Gastroesophageal sphincter (tissue), 4 donors: ENCODE data around the gene TSPYL2. TPM values are rescaled to one million over a fixed set of nuclear protein-coding genes. Genes with fewer than 3 reads are reported as not detected.

Source experiments
- ATAC-seq: fragments of 150-250 bp; one replicate; pipeline ENCODE4 v1.9.1; 2016; ENCODE audit warnings: mild to moderate bottlenecking, moderate library complexity
- H3K27ac ChIP-seq, 4 donors: fragments of 200-600 bp; sonication (generic) in 3 of 4; 1 replicate in 3 of 4; 2 replicates in 1 of 4; pipeline ENCODE4 v1.5.1; 2016 to 2019
- H3K27me3 ChIP-seq: fragments of 200-600 bp; sonication (generic); one replicate; pipeline ENCODE4 v1.5.1; 2019
- H3K36me3 ChIP-seq, 2 donors: fragments of 200-600 bp; sonication (generic); one replicate each; pipeline ENCODE4 v1.5.1; 2019; ENCODE audit warnings: control low read depth in 1 of 2
- H3K4me1 ChIP-seq, 3 donors: fragments of 200-600 bp; sonication (generic); 1 replicate in 2 of 3; 2 replicates in 1 of 3; pipeline ENCODE4 v1.5.1; 2016 to 2019; ENCODE audit warnings: control low read depth in 2 of 3
- H3K4me3 ChIP-seq, 2 donors: fragments of 200-600 bp; sonication (generic); one replicate each; pipeline ENCODE4 v1.5.1; 2019; ENCODE audit warnings: mild to moderate bottlenecking in 1 of 2, moderate library complexity in 1 of 2
- H3K9me3 ChIP-seq, 3 donors: fragments of 200-600 bp; sonication (generic); one replicate each; pipeline ENCODE4 v1.5.1; 2017 to 2019; ENCODE audit warnings: control low read depth in 2 of 3
- CTCF ChIP-seq, 4 experiments: fragments of 200-600 bp in 2 of 4; fragments of 450-650 bp in 2 of 4; sonication (generic) in 1 of 4; IDR thresholded peaks; one replicate each; pipeline ENCODE4 v1.5.1; 2017 to 2019; ENCODE audit warnings: antibody characterized with exemption in 4 of 4, mild to moderate bottlenecking in 2 of 4, moderate library complexity in 2 of 4
- EP300 ChIP-seq: sonication (generic); formaldehyde crosslinking; IDR thresholded peaks from one replicate; pipeline ENCODE4 v1.6.1; 2017; ENCODE audit warnings: antibody characterized with exemption, mild to moderate bottlenecking
- POLR2A ChIP-seq, 2 donors: fragments of 450-650 bp; IDR thresholded peaks; one replicate each; pipeline ENCODE4 v1.6.1; 2017; ENCODE audit warnings: antibody characterized with exemption in 2 of 2, mild to moderate bottlenecking in 2 of 2, moderate library complexity in 1 of 2
- POLR2AphosphoS5 ChIP-seq: sonication (generic); formaldehyde crosslinking; IDR thresholded peaks from one replicate; pipeline ENCODE4 v1.6.1; 2017; ENCODE audit warnings: antibody characterized with exemption
- WGBS, 2 donors: methylation state at CpG; one replicate each; pipeline ENCODE4 v1.1.5; 2018; ENCODE audit warnings: low coverage in 1 of 2; 5-methylcytosine and 5-hydroxymethylcytosine counted together
- total RNA-seq, 4 donors: library from RNA; depleted of rRNA; stranded (reverse); fragments of >200 nt; gene quantifications; one replicate each; pipeline ENCODE4 v1.1.0, GENCODE V29; 2016

Gene TSPYL2
- total RNA-seq, 4 donors from 2014 or later: 40.5 to 156 (median 89.8) TPM

GRCh38 chrX:53072418-53073114, 9.6 kb upstream of the TSPYL2 start:
- TF ChIP-seq POLR2AphosphoS5 (no peak), EP300 (no peak), CTCF (IDR thresholded peaks at IDR 0.05) (no peak), POLR2A (IDR thresholded peaks at IDR 0.05) (no peak)
- peak overlapping the region in 1 of 2 donors; percentile 44 for H3K4me3 ChIP-seq

GRCh38 chrX:53073115-53073586, 9.0 kb upstream of the TSPYL2 start:
- ATAC-seq: peak; percentile 46
- no peak for TF ChIP-seq POLR2AphosphoS5
- TF ChIP-seq CTCF (IDR thresholded peaks at IDR 0.05): no peak
- no peak for TF ChIP-seq POLR2A (IDR thresholded peaks at IDR 0.05)
- no peak for TF ChIP-seq EP300
- 77% methylated on average over 3 of the region's 6 CpGs; no CpG with 5 or more reads in 1 of the 2 donors for WGBS, 2 donors

More at GRCh38 chrX:53072418-53073114, 9.6 kb upstream of the TSPYL2 start:
- peaks cover 0 to 15% (median 0%) of the 10 kb centered on the region in 3 donors for H3K4me1 ChIP-seq
- H3K27ac ChIP-seq: peak overlapping the region; percentile 66 to 87 (median 82)
- no peaks in the 10 kb centered on the region for H3K36me3 ChIP-seq
- WGBS, 2 donors: 10 to 21% methylated on average over 2 of the region's 9 CpGs
- H3K9me3 ChIP-seq: no peaks in the 10 kb centered on the region
- ATAC-seq: no peak
- no peaks in the 10 kb centered on the region for H3K27me3 ChIP-seq

DNA sequence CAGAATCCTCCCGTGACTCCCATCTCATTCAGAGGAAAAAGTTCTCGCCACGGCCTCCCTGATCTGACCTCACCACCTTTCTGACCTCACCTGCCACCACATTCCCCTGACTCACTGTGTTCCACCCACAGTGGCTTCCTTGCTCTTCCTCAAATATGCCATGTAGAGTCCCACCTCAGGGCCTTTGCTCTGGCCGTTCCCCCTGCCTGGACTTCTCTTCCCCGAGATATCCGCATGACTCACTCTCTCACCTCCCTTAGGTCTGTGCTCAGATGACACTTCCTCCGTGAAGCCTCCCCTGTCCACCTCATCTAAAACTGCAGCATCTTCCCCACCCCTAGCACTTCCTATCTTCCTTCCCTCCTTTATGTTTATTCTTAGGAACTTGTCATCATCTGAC, 7.2 kb upstream of the TSPYL2 start:
- H3K4me3 ChIP-seq: no peak overlapping the region
- H3K27me3 ChIP-seq: no peaks in the 10 kb centered on the region
- peaks cover 0 to 15% (median 0%) of the 10 kb centered on the region in 3 donors for H3K4me1 ChIP-seq
- no peak for TF ChIP-seq EP300
- TF ChIP-seq POLR2A (IDR thresholded peaks at IDR 0.05): no peak
- TF ChIP-seq POLR2AphosphoS5: no peak
- no peak for TF ChIP-seq CTCF (IDR thresholded peaks at IDR 0.05)
- H3K27ac ChIP-seq: no peak overlapping the region
- no peaks in the 10 kb centered on the region for H3K9me3 ChIP-seq
- no peak for ATAC-seq
- WGBS, 2 donors: 68 to 87% methylated on average over 4 to 7 of the region's 7 CpGs
- H3K36me3 ChIP-seq: no peaks in the 10 kb centered on the region

More at GRCh38 chrX:53073115-53073586, 9.0 kb upstream of the TSPYL2 start:
- Histone ChIP-seq H3K27me3 (no peaks in the 10 kb centered on the region), H3K4me1 (peaks cover 0 to 15% (median 0%) of the 10 kb centered on the region in 3 donors), H3K9me3 (no peaks in the 10 kb centered on the region), H3K36me3 (no peaks in the 10 kb centered on the region), H3K27ac (peak overlapping the region; percentile 66 to 87 (median 82)), H3K4me3 (no peak overlapping the region)

DNA sequence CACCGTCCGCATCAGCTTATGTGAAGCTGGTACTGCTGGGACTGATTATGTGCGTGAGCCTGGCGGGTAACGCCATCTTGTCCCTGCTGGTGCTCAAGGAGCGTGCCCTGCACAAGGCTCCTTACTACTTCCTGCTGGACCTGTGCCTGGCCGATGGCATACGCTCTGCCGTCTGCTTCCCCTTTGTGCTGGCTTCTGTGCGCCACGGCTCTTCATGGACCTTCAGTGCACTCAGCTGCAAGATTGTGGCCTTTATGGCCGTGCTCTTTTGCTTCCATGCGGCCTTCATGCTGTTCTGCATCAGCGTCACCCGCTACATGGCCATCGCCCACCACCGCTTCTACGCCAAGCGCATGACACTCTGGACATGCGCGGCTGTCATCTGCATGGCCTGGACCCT, 5.5 kb upstream of the TSPYL2 start:
- TF ChIP-seq POLR2AphosphoS5 (no peak), POLR2A (IDR thresholded peaks at IDR 0.05) (no peak), CTCF (IDR thresholded peaks at IDR 0.05) (no peak), EP300 (no peak)
- Histone ChIP-seq H3K9me3 (no peaks in the 10 kb centered on the region), H3K27ac (no peak overlapping the region), H3K27me3 (no peaks in the 10 kb centered on the region), H3K36me3 (no peaks in the 10 kb centered on the region), H3K4me3 (no peak overlapping the region), H3K4me1 (peaks cover 0 to 11% (median 0%) of the 10 kb centered on the region in 3 donors)
- 95% methylated on average over 11 of the region's 21 CpGs; no CpG with 5 or more reads in 1 of the 2 donors for WGBS, 2 donors
- ATAC-seq: no peak
